ENCODE results near the gene LZTS2. TPM values are rescaled to one million over a fixed set of nuclear protein-coding genes. Genes with fewer than 3 reads are reported as not detected.
"Not testable (repeated sequence)": the region's sequence is repeated elsewhere in the genome, so short reads cannot be mapped to it uniquely, and the experiment has no call there.

LZTS2 gene
- total RNA-seq, 1 experiment from 2014 or later, result 49.2 TPM

DNA sequence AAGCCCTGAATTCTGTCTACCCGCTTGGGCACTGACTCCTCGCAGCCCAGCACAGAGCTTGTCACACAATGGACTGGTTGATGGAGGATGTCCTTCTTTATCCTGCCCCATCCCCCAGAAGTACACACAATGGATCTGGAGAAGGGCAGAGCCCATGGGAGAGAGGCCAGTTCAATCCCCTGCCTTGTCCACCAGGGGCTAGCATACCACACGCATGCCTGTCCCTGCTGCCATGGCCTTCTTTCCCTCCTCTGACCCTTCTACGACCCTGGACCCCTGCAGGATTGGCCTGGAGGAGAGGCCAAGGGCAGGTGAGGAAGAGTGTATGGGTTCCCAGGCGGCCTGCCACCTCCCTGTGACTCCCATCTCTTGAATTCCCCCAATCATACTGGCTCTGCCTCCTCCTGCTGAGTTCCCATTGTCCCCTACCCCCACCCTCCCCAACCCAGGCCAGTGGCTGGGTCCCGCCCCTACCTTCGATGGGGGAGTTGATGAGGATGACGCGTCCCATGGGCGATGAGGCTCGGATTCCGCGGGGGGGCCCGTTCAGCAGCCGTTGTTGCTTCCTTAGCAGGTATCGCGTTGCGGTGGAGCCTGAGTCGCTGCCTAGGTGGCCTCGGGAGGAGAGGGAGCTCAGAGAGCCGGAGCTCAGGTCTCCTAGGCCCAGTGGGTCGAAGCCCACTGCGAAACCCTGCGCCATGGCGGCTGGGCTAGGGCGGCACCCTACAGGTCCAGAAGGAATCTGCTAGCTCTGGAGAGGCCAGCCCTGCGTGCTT lies 30.1 kb downstream of the LZTS2 start:
- DNase-seq (ENCODE audit: extremely low read depth, low read depth), result no peak

DNA sequence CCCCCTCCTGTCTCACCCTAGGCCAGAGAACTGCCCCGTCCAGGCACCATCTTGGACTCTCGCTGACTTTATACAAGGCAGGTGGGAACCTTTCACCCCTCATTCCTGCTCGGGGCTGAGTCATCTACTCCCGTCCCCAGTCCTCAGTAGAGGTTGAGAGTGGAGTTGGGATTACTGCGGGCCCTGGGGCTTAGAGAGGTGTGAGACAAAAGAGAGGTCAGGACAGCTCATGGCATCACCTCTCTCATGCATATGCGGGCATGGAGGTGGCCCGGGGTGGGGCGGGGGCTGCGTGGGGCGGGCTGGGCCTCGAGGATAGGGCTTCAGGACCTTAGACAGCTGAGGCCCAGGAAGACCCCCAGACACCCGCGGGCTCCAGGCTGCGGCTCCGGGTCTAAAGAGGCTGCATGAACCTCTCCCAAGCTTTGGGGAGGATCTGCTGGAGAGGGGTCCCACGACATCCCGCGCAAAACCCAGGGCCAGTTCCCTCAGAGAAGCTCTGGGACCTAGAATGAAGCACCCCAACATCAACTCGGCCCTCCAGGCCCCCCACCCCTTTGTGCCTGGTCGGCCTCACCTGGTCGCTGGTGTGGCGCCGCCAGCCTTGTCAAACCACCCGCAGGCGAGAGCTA lies 31.0 kb downstream of the LZTS2 start:
- no peak for DNase-seq (ENCODE audit: extremely low read depth, low read depth)

- peak; percentile 89 for DNase-seq (ENCODE audit: extremely low read depth, low read depth)
Measured at GRCh38 chr10:101031128-101031795, 31.7 kb downstream of the LZTS2 start, which contains the start of the genes PDZD7 and SFXN3. TSS of gene PDZD7 (minus strand) at chr10:101031129. CDS start at chr10:101030219, 910 bp downstream. TSS of gene SFXN3 (plus strand) at chr10:101031234. CDS start at chr10:101034695, 3,461 bp downstream.

DNA sequence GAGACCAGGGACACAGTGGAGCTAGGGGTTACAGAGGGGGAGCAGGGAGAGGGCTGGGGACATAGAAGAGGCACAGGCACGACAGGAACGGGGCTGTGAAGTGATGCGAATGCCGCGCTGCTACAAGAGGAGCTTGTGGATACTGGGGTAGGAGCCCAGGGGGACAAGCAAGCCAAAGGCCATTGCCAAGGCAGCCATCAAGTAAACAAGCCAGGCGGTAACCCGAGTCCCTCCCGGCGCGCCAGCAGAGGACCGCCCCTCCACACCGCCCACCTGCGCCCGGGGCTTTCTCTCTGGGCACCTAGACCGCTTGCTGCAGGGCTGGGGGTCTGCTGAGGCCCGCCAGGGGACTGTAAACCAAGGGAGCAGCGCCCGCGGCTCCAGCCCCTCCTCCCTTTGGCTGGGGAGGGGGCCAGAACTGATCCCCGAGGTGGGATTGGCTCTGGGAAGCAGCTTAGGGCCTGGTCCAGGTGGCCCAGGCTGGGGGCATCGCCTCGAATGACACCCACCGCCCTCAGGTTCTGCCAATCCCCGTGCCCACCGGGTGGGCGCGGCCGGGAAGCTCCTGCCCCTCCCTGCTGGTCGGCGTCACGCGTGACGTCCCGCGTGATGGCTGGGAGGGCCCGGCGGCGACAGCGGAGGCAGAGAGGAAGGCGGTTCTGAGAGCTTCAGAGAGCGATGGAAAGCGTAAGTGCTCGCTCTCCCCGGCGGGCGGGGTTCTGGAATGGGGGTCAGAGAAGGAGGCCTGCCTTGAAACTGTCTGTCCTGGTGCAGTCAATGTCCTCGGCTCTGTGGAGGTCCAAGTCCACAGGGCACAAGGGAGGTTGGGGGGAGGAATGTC lies 32.4 kb downstream of the LZTS2 start:
- no peak for DNase-seq (ENCODE audit: extremely low read depth, low read depth)

DNA sequence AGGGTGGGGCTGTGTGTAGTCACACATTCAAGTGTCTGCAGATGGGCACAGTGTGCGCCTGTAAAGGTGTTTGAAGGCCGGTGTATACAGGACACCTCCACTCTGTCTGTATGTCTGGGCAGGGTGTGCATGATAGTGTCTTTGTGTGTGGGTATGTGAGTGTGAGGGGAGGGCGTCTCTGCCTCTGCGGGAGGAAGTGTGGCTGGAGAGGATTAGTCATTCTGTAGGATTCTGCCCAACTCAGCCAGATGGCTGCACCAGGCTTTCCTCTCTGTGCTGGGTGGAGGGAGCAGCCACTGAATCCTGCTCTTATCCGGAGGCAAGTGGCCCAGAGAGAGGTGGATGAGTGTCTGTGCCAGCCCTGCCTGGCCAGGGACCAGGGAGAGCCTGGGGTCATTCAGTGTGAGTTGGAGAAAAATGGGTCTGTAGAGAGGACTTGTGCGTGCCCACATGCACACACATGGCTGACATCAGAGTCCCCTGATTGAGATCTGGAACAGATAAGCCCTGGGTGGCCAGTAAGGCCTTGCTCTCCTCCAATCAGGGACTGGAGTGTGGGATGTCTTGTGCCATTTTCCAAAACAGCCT lies 33.1 kb downstream of the LZTS2 start:
- no peak for DNase-seq (ENCODE audit: extremely low read depth, low read depth)

GRCh38 chr10:101033276-101033675 lies 33.7 kb downstream of the LZTS2 start:
- DNase-seq (ENCODE audit: extremely low read depth, low read depth), result no peak

- DNase-seq (ENCODE audit: extremely low read depth, low read depth), result not testable (repeated sequence)
Measured at GRCh38 chr10:101034404-101034803, 34.8 kb downstream of the LZTS2 start.

DNA sequence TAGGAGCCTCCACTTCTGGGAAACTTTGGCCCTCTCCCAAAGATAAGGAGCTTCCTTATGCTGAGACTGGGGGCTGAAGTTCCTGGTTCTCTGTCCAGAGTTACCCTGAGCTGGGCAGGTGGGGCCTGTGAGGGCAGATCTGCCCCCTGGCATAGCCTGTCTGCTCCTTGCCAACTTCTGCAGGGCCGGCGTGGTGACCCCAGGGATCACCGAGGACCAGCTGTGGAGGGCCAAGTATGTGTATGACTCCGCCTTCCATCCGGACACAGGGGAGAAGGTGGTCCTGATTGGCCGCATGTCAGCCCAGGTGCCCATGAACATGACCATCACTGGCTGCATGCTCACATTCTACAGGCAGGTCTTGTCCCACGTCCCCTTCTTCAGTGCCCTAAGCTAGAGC lies 35.7 kb downstream of the LZTS2 start:
- no peak for DNase-seq (ENCODE audit: extremely low read depth, low read depth)

DNA sequence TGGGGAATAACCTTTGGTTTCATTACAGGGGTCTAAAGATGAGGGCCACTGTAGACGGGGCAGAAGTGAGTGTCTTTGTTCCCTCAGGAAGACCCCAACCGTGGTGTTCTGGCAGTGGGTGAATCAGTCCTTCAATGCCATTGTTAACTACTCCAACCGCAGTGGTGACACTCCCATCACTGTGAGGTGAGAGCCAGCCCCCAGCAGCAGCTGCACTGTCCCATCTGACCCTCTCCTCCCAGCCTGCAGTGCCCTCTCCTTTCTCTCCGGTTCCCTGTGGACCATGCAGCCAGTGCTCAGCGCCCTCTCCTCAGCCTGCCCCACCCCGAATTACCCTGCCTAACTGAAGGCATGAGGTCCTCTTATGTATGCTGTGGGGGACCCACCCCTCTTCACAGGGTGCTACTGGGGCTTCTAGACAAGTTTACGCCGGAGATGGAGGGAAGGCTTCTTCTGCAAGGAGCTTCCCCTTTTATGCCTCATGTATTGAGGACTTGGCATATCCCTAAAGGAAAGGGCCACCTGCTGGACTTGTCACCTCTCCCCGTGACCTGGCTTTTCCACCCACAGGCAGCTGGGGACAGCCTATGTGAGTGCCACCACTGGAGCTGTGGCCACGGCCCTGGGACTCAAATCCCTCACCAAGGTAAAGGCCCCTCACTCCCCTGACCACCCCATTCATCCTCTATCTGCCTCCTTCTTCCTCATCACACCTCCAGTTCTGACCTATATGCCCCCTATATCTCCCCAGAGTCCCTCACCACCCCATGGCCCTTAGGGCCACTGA lies 36.5 kb downstream of the LZTS2 start:
- DNase-seq (ENCODE audit: extremely low read depth, low read depth), result no peak

DNA sequence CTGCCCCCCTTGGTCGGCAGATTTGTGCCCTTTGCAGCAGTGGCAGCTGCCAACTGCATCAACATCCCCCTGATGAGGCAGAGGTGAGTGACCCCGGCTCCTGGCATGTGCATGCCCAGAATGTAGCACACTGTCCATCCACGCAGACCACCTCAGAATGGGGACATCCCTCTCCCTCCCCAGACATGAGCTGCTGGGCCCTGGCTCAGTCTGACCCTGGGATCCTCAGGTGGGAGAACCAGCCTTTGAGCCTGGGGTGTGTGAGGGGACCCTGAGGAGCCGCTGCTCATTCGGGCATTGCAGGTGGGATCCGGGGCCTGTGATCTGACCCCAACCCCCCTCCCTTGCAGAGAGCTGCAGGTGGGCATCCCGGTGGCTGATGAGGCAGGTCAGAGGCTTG lies 37.1 kb downstream of the LZTS2 start:
- no peak for DNase-seq (ENCODE audit: extremely low read depth, low read depth)

GRCh38 chr10:101038484-101038883 lies 38.9 kb downstream of the LZTS2 start:
- DNase-seq (ENCODE audit: extremely low read depth, low read depth), result no peak

- no peak for DNase-seq (ENCODE audit: extremely low read depth, low read depth)
Measured at GRCh38 chr10:101040061-101040460, 40.5 kb downstream of the LZTS2 start.

DNA sequence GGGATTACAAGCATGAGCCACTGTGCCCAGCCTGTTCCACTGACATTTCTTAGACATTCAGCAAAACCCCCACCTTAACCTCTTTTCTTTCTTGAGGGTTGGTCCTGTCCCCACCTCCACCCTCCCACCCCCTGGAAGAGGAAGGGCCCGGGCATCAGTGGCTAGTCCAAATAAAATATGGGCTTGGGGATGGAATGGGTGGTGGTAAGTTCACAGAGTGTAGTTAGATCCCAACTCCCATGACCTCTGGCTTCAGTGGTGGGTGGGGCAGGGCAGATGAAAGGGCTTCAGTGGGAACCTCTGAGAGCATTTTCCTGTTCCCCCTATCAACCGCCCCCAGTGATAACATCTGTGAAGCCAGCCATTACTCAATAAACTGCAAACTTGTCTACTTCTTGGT lies 41.2 kb downstream of the LZTS2 start:
- no peak for DNase-seq (ENCODE audit: extremely low read depth, low read depth)

- peak; percentile 86 for DNase-seq (ENCODE audit: extremely low read depth, low read depth)
Measured at GRCh38 chr10:101041252-101041761, 41.7 kb downstream of the LZTS2 start.

GRCh38 chr10:101042118-101042517 lies 42.5 kb downstream of the LZTS2 start:
- no peak for DNase-seq (ENCODE audit: extremely low read depth, low read depth)

DNA sequence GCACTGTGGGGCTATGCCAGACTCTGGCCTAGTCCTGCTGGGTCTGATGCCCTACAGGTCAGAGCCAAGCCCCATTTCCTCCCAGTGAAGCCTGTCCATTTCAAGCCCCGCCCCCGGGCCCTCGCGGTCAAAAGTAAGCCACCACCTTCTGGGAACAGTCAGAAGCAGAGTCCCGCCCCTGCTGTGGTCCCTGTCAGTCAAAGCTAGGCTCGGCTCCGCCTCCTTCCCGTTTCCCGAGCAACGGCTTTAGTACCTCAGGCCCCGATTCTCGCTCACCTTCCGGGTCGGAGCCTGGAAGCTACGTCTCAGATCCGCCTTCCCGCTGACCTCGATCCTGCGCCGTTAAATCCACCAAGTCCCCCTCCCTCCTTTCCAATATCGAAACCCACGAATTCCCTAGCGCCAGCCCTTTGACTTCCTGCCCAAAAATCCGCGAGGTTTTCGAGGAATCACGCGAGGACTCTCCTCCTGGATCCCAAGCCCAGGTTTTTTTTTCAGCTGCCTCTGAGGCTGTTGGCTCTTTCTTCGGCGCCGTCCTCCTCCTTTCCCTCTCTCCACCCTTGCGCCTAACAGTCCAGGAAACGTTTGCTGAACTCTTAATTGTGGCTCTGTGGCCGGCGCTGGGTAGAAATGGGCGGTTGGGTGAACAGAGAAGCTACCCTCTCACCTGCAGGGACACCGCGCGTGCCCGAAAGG lies 43.2 kb downstream of the LZTS2 start:
- DNase-seq (ENCODE audit: extremely low read depth, low read depth), result peak; percentile 97

- no peak for DNase-seq (ENCODE audit: extremely low read depth, low read depth)
Measured at GRCh38 chr10:101043363-101043707, 43.7 kb downstream of the LZTS2 start.

- DNase-seq (ENCODE audit: extremely low read depth, low read depth), result no peak
Measured at GRCh38 chr10:101044117-101044516, 44.5 kb downstream of the LZTS2 start.
